Mammary epithelial cell (primary cell): ENCODE measurements around the gene C2CD2.

Experiments
- CTCF ChIP-seq, 2 donors: IDR thresholded peaks in 1 of 2; conservative IDR thresholded peaks in 1 of 2; 2 replicates each; pipeline ENCODE4 v1.5.1; 2011 to 2012; ENCODE audit warnings: inconsistent platforms in 2 of 2, low read length in 2 of 2, mild to moderate bottlenecking in 2 of 2, control low read depth in 1 of 2, low read depth in 1 of 2; ENCODE audit not compliant: insufficient read depth in 1 of 2; ENCODE audit errors: extremely low read depth in 1 of 2
- EZH2 ChIP-seq: IDR thresholded peaks from 2 replicates; pipeline ENCODE4 v1.6.1; 2012; ENCODE audit warnings: low read length, inconsistent platforms, borderline replicate concordance

DNA sequence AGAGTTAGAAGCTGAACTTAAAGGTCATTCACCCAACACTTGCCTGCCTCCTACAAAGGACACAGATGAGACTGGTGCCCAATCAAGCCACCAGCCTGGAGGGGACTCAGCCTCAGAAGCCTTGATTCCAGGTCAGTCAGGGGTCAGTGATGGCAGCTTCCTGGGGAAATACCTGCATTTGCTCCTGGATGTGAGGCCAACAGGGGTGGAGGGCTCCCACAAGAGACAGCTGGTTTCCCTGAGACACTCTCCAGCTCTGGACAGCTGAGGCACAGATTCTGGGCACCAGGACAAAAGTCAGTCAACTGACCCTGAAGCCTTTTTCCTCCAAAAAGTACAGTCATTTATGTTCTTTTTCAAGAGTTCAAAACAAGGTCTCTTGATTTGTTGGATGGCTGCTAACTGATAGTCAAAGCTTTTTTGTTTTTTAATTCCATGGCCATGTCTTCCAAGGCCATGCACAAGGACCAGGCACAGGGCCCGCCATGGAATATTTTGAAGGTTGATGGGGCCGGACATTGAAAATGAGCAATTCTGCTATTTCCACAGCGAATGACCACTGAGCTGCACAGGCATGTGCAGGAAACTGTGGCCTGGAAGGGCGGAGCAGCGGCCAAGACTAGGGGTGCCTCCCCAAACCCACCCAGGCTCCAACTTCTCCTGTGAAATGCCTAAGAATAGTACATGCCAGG, 1.8 kb downstream of the C2CD2 start:
- TF ChIP-seq CTCF (conservative IDR thresholded peaks at IDR 0.05 in 1 of 2, IDR thresholded peaks at IDR 0.05 in 1 of 2; ENCODE audit: extremely low read depth in 1 of 2, insufficient read depth in 1 of 2, low read depth in 1 of 2, low read length in 2 of 2) = no peak
- no peak for TF ChIP-seq EZH2
